Measurements from ENCODE around the gene PMF1. TPM values are rescaled to one million over a fixed set of nuclear protein-coding genes. Genes with fewer than 3 reads are reported as not detected.

The PMF1 gene
- total and polyA plus RNA-seq, 2 of the 13 experiments (the other 11 are each of a cell fraction or from before 2014, with no cell fraction given): 72.5 to 89.0 TPM

DNA sequence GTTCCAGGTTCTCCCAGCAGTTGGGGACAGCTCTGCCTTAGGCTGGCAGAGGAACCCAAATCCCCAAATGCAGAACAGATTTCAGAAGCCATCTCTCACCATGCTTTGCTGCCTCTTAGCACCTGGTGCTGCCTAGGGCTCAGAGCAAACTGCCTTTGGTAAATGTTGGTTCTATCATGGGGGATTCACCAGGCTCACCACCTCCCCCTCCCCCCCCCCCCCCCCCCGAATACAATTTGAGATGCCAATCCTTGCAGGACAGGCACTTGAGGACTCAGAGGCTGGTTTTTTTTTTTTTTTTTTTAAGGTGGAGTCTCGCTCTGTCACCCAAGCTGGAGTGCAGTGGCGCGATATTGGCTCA is 35.5 kb downstream of the PMF1 start:
- Histone ChIP-seq H3K27me3 (ENCODE audit: control insufficient read depth in 1 of 2, insufficient read depth in 2 of 2, low read length in 2 of 2) (no peaks in the 10 kb centered on the region), H3K27ac (ENCODE audit: extremely low read length, insufficient read depth, low read length) (peak overlapping the region; percentile 58), H2AFZ (ENCODE audit: low read length) (no peak overlapping the region), H3K4me3 (replicated peaks in 1 of 3; ENCODE audit: insufficient read depth in 1 of 3, low read depth in 2 of 3, low read length in 3 of 3) (no peak overlapping the region), H3K4me2 (ENCODE audit: low read depth, low read length) (peak overlapping the region; percentile 27; the same call in 1 of the 2 replicates), H4K20me1 (ENCODE audit: insufficient read depth, low read length) (no peaks in the 10 kb centered on the region), H3K36me3 (replicated peaks in 1 of 2; ENCODE audit: control insufficient read depth in 1 of 2, insufficient read depth in 2 of 2, low read length in 2 of 2) (peaks cover 22 to 40% of the 10 kb centered on the region in 2 experiments; a peak in 4 of 5 replicates), H3K9ac (ENCODE audit: insufficient read depth, low read depth, low read length) (no peak overlapping the region), H3K79me2 (ENCODE audit: insufficient read depth, low read length) (no peaks in the 10 kb centered on the region), H3K9me3 (ENCODE audit: low read length) (no peaks in the 10 kb centered on the region), H3K4me1 (ENCODE audit: insufficient read depth, low read length) (peaks cover 34% of the 10 kb centered on the region)
- DNase-seq (ENCODE audit: low spot score): no peak
- ATAC-seq: no peak
- no TSS peak for BruUV-seq (replicated peaks)
- TF ChIP-seq PCBP1 (IDR thresholded peaks at IDR 0.05; ENCODE audit: borderline replicate concordance, low read depth, low read length) (0 out of 2 replicates have a peak, but pooled peaks have one; percentile 14), ZNF572 (CRISPR knock-in tag; IDR thresholded peaks at IDR 0.05) (no peak)
- TF ChIP-seq, protein P1, sequence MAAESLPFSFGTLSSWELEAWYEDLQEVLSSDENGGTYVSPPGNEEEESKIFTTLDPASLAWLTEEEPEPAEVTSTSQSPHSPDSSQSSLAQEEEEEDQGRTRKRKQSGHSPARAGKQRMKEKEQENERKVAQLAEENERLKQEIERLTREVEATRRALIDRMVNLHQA (CRISPR knock-in tag; IDR thresholded peaks at IDR 0.05): no peak
- TF ChIP-seq, protein P2, sequence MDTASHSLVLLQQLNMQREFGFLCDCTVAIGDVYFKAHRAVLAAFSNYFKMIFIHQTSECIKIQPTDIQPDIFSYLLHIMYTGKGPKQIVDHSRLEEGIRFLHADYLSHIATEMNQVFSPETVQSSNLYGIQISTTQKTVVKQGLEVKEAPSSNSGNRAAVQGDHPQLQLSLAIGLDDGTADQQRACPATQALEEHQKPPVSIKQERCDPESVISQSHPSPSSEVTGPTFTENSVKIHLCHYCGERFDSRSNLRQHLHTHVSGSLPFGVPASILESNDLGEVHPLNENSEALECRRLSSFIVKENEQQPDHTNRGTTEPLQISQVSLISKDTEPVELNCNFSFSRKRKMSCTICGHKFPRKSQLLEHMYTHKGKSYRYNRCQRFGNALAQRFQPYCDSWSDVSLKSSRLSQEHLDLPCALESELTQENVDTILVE (CRISPR knock-in tag; IDR thresholded peaks at IDR 0.05): no peak
- ChIA-PET POLR2A (interaction anchor here (0.6 to 2.4 kb wide), 4 partner anchors 14 to 97 kb away, joined by 4 to 9 read pairs (median 6); partner anchors contain the start of genes PMF1 and SMG5), CTCF (ENCODE audit: low intra/inter-chr PET ratio, low total read pairs) (no interaction called here)
- WGBS (ENCODE audit: low lambda C conversion rate): 83% methylated on average over 4 of the region's 4 CpGs
- in situ Hi-C loops (cut with HindIII; ENCODE audit: extremely low pct_ligation_motif_present, low pct_unique_long_range_greater_than_20kb): no loop called here
- no peak for FAIRE-seq
- intact Hi-C loops (cut with micrococcal nuclease; ENCODE audit: unreplicated experiment): no loop called here

DNA sequence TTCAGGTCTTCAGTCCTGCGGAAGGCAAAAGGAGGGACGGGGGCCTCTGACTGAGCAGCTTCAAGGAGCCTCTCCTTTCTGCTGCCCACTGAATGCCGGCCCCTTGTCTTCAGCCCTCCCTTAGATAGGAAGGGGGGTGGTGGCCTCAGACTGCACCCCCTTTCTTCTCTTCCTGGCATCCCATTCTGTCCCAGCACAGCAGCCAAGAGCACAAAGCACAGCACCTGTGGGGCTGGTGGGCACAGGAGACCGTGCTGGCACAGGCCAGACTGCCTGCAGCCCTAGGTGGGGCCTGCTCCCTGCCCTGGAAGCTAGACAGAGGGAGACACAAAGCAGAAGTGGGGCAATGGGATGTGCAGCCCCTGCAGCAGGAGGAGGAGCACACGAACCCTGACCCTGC is 36.8 kb downstream of the PMF1 start:
- FAIRE-seq: no peak

More for the DNA sequence above, 36.8 kb downstream of the PMF1 start:
- Histone ChIP-seq H3K4me1 (ENCODE audit: insufficient read depth, low read length) (peaks cover 34% of the 10 kb centered on the region), H3K9me3 (ENCODE audit: low read length) (no peaks in the 10 kb centered on the region), H3K27ac (ENCODE audit: extremely low read length, insufficient read depth, low read length) (no peak overlapping the region), H2AFZ (ENCODE audit: low read length) (no peak overlapping the region), H3K4me2 (ENCODE audit: low read depth, low read length) (no peak overlapping the region), H3K4me3 (replicated peaks in 1 of 3; ENCODE audit: insufficient read depth in 1 of 3, low read depth in 2 of 3, low read length in 3 of 3) (no peak overlapping the region), H3K79me2 (ENCODE audit: insufficient read depth, low read length) (no peaks in the 10 kb centered on the region), H3K36me3 (replicated peaks in 1 of 2; ENCODE audit: control insufficient read depth in 1 of 2, insufficient read depth in 2 of 2, low read length in 2 of 2) (peaks cover 28 to 51% of the 10 kb centered on the region in 2 experiments; a peak in 4 of 5 replicates), H3K27me3 (ENCODE audit: control insufficient read depth in 1 of 2, insufficient read depth in 2 of 2, low read length in 2 of 2) (no peaks in the 10 kb centered on the region), H3K9ac (ENCODE audit: insufficient read depth, low read depth, low read length) (no peak overlapping the region), H4K20me1 (ENCODE audit: insufficient read depth, low read length) (no peaks in the 10 kb centered on the region)
- intact Hi-C loops (cut with micrococcal nuclease; ENCODE audit: unreplicated experiment) (no loop called here), in situ Hi-C loops (cut with HindIII; ENCODE audit: extremely low pct_ligation_motif_present, low pct_unique_long_range_greater_than_20kb) (no loop called here)
- WGBS (ENCODE audit: low lambda C conversion rate): 94% methylated on average over 4 of the region's 5 CpGs
- DNase-seq (ENCODE audit: low spot score) (no peak), ATAC-seq (no peak)
- POLR2A ChIA-PET: no interaction called here
- no TSS peak for BruUV-seq (replicated peaks)
- TF ChIP-seq ATF7-NPFF (CRISPR knock-in tag; IDR thresholded peaks at IDR 0.05; ENCODE audit: low read depth) (no peak), AGO2 (optimal IDR thresholded peaks at IDR 0.05; ENCODE audit: low read depth, low read length) (peak; percentile 68), ZNF205 (CRISPR knock-in tag; IDR thresholded peaks at IDR 0.05) (no peak), SP5 (CRISPR knock-in tag; IDR thresholded peaks at IDR 0.05; ENCODE audit: borderline replicate concordance, low read depth) (no peak)
- TF ChIP-seq, protein P3, sequence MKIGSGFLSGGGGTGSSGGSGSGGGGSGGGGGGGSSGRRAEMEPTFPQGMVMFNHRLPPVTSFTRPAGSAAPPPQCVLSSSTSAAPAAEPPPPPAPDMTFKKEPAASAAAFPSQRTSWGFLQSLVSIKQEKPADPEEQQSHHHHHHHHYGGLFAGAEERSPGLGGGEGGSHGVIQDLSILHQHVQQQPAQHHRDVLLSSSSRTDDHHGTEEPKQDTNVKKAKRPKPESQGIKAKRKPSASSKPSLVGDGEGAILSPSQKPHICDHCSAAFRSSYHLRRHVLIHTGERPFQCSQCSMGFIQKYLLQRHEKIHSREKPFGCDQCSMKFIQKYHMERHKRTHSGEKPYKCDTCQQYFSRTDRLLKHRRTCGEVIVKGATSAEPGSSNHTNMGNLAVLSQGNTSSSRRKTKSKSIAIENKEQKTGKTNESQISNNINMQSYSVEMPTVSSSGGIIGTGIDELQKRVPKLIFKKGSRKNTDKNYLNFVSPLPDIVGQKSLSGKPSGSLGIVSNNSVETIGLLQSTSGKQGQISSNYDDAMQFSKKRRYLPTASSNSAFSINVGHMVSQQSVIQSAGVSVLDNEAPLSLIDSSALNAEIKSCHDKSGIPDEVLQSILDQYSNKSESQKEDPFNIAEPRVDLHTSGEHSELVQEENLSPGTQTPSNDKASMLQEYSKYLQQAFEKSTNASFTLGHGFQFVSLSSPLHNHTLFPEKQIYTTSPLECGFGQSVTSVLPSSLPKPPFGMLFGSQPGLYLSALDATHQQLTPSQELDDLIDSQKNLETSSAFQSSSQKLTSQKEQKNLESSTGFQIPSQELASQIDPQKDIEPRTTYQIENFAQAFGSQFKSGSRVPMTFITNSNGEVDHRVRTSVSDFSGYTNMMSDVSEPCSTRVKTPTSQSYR (CRISPR knock-in tag; IDR thresholded peaks at IDR 0.05; ENCODE audit: borderline replicate concordance): no peak
- CTCF ChIA-PET (ENCODE audit: low intra/inter-chr PET ratio, low total read pairs): no interaction called here

All from HepG2 (cell line).